Measurements from ENCODE around the gene ELOF1. TPM values are rescaled to one million over a fixed set of nuclear protein-coding genes. Genes with fewer than 3 reads are reported as not detected.

The ELOF1 gene
- total and polyA plus RNA-seq, 2 of the 4 experiments (the other 2 are of a cell fraction), result 62.4 to 96.8 TPM

DNA sequence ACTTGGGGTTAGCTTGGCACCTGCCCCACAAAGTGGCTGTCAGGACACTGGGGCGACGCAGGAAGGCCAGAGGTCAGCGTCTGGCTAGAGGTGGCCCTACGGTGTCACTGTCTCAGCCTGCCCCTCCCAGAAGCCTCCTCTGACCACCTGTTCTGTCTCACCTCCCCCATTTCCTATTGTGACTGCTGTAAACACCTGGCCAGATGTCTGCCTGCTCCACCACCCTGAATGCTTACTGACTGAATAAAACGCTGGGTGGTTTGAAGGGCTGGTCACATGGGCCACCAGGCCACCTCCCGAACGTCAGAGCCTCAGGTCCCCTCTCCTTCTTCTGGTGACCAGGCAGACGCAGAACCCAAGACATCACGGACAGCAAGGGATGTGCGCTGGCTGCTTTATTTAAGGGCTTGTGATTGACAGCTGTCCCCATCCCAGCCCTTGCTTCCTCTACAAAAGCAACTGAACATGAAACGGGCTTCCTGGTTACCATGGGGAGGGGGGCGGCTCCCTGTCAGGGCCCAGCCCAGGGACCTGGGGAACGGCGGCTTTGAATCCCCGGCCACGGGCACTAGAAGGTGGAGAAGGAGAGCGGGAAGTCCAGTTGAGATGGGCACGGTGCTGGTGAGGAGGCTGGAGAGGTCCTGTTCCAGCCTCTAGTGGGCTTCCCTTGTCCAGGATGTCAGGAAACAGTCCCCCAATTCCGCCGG is 6.2 kb downstream of the ELOF1 start:
- BruUV-seq (replicated peaks), result no TSS peak
- H3K36me3 ChIP-seq (ENCODE audit: control insufficient read depth, insufficient read depth, low read length), result peaks cover 47% of the 10 kb centered on the region
- DNase-seq (no peak), ATAC-seq (ENCODE audit: low read depth) (no peak)
- no peaks in the 10 kb centered on the region for H3K9me3 ChIP-seq (ENCODE audit: control insufficient read depth, insufficient read depth, low read length)
- dilution Hi-C loops (cut with HindIII; ENCODE audit: low sequenced_read_pairs, unreplicated experiment) (no loop called here), in situ Hi-C loops (cut with MboI; ENCODE audit: low sequenced_read_pairs) (no loop called here), intact Hi-C loops (cut with micrococcal nuclease) (no loop called here)
- H3K79me1 ChIP-seq (ENCODE audit: low read depth in 1 of 2, low read length in 2 of 2), result peaks cover 11 to 35% of the 10 kb centered on the region in 2 experiments; a peak in 3 of 4 replicates
- no peak overlapping the region for H2AK9ac ChIP-seq (replicated peaks; ENCODE audit: low read depth, low read length, poor library complexity)
- H3K14ac ChIP-seq (replicated peaks; ENCODE audit: low read depth, low read length), result no peak overlapping the region
- no peak overlapping the region for H3K18ac ChIP-seq (ENCODE audit: low read depth, low read length)
- H2BK120ac ChIP-seq (ENCODE audit: low read depth, low read length), result no peak overlapping the region
- no peak overlapping the region for H2AFZ ChIP-seq (replicated peaks; ENCODE audit: low read length, poor library complexity)
- ChIA-PET CTCF (no interaction called here), POLR2A (ENCODE audit: unreplicated experiment) (no interaction called here)
- TF ChIP-seq RAD21 (IDR thresholded peaks at IDR 0.05; ENCODE audit: low read length) (no peak), MAZ (IDR thresholded peaks at IDR 0.05; ENCODE audit: borderline replicate concordance, low read depth, low read length) (no peak), CHD1 (IDR thresholded peaks at IDR 0.05; ENCODE audit: low read depth, low read length) (no peak), CEBPB (IDR thresholded peaks at IDR 0.05; ENCODE audit: low read depth, low read length) (no peak), BHLHE40 (IDR thresholded peaks at IDR 0.05; ENCODE audit: low read depth, low read length) (no peak), FOS (IDR thresholded peaks at IDR 0.05; ENCODE audit: low read depth, low read length) (no peak), MAFK (IDR thresholded peaks at IDR 0.05; ENCODE audit: low read depth, low read length) (no peak), NFE2L2 (IDR thresholded peaks at IDR 0.05; ENCODE audit: low read depth, low read length) (no peak), SMC3 (IDR thresholded peaks at IDR 0.05; ENCODE audit: low read depth, low read length) (no peak), POLR2A (IDR thresholded peaks at IDR 0.05; ENCODE audit: low read depth, low read length) (no peak), MXI1 (IDR thresholded peaks at IDR 0.05; ENCODE audit: borderline replicate concordance, low read depth, low read length) (no peak), RCOR1 (IDR thresholded peaks at IDR 0.05; ENCODE audit: insufficient replicate concordance, low read length) (no peak), RFX5 (IDR thresholded peaks at IDR 0.05; ENCODE audit: low read depth, low read length) (no peak)
- TF ChIP-seq, protein P1, sequence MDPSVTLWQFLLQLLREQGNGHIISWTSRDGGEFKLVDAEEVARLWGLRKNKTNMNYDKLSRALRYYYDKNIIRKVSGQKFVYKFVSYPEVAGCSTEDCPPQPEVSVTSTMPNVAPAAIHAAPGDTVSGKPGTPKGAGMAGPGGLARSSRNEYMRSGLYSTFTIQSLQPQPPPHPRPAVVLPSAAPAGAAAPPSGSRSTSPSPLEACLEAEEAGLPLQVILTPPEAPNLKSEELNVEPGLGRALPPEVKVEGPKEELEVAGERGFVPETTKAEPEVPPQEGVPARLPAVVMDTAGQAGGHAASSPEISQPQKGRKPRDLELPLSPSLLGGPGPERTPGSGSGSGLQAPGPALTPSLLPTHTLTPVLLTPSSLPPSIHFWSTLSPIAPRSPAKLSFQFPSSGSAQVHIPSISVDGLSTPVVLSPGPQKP (IDR thresholded peaks at IDR 0.05; ENCODE audit: borderline replicate concordance, low read depth, low read length), result no peak
- TF ChIP-seq, protein P2, sequence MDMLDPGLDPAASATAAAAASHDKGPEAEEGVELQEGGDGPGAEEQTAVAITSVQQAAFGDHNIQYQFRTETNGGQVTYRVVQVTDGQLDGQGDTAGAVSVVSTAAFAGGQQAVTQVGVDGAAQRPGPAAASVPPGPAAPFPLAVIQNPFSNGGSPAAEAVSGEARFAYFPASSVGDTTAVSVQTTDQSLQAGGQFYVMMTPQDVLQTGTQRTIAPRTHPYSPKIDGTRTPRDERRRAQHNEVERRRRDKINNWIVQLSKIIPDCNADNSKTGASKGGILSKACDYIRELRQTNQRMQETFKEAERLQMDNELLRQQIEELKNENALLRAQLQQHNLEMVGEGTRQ (IDR thresholded peaks at IDR 0.05; ENCODE audit: low read depth, low read length), result no peak
- TF ChIP-seq, protein P3, sequence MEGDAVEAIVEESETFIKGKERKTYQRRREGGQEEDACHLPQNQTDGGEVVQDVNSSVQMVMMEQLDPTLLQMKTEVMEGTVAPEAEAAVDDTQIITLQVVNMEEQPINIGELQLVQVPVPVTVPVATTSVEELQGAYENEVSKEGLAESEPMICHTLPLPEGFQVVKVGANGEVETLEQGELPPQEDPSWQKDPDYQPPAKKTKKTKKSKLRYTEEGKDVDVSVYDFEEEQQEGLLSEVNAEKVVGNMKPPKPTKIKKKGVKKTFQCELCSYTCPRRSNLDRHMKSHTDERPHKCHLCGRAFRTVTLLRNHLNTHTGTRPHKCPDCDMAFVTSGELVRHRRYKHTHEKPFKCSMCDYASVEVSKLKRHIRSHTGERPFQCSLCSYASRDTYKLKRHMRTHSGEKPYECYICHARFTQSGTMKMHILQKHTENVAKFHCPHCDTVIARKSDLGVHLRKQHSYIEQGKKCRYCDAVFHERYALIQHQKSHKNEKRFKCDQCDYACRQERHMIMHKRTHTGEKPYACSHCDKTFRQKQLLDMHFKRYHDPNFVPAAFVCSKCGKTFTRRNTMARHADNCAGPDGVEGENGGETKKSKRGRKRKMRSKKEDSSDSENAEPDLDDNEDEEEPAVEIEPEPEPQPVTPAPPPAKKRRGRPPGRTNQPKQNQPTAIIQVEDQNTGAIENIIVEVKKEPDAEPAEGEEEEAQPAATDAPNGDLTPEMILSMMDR (conservative IDR thresholded peaks at IDR 0.05; ENCODE audit: low read depth, low read length), result no peak
- no peak overlapping the region for H2BK20ac ChIP-seq (ENCODE audit: low read depth, low read length)
- no peak overlapping the region for H3K23ac ChIP-seq (ENCODE audit: low read depth, low read length)
- H2AK5ac ChIP-seq (ENCODE audit: low read depth, low read length), result no peak overlapping the region
- peaks cover 5% of the 10 kb centered on the region; the same call in 1 of the 2 replicates for H3K9me1 ChIP-seq (ENCODE audit: insufficient read depth, low read length)
- no peak overlapping the region for H3K27ac ChIP-seq (ENCODE audit: insufficient read depth, low read length)
- H3K9ac ChIP-seq (ENCODE audit: low read depth, low read length), result no peak overlapping the region
- 66% methylated on average over 3 of the region's 20 CpGs; no CpG with 5 or more reads in 1 of the 2 experiments for WGBS, 2 experiments (ENCODE audit: extremely low coverage in 2 of 2, insufficient read length in 1 of 2)
- H4K8ac ChIP-seq (ENCODE audit: low read depth in 2 of 2, low read length in 2 of 2), result no peak overlapping the region
- no peaks in the 10 kb centered on the region for H3K4me1 ChIP-seq (ENCODE audit: control insufficient read depth, insufficient read depth, low read length)
- no peak overlapping the region for H2BK15ac ChIP-seq (ENCODE audit: low read depth, low read length)
- no peak overlapping the region for H3K56ac ChIP-seq (ENCODE audit: extremely low read depth, insufficient read depth, low read length)
- no peak overlapping the region for H3K4me2 ChIP-seq (ENCODE audit: low read depth, low read length)
- H2BK5ac ChIP-seq (ENCODE audit: low read depth, low read length, poor library complexity, severe bottlenecking), result no peak overlapping the region
- no peak overlapping the region for H3K4me3 ChIP-seq (ENCODE audit: insufficient read depth, low read depth, low read length)
- H4K5ac ChIP-seq (ENCODE audit: low read depth, low read length), result no peak overlapping the region
- peaks cover 34% of the 10 kb centered on the region for H4K20me1 ChIP-seq (ENCODE audit: insufficient read depth, low read length)
- H3K4ac ChIP-seq (ENCODE audit: low read depth, low read length), result no peak overlapping the region
- H4K91ac ChIP-seq (ENCODE audit: insufficient read depth, low read depth, low read length), result no peak overlapping the region
- no peaks in the 10 kb centered on the region for H3K27me3 ChIP-seq (ENCODE audit: control insufficient read depth, insufficient read depth, low read length)
